Measurements from ENCODE around the gene NPDC1. TPM values are rescaled to one million over a fixed set of nuclear protein-coding genes. Genes with fewer than 3 reads are reported as not detected.

Gene NPDC1
- total and polyA plus RNA-seq, 2 of the 8 experiments (the other 6 are each of a cell fraction or from before 2014, with no cell fraction given) = 26.2 to 44.1 TPM

GRCh38 chr9:137067860-137068538 lies 22.0 kb upstream of the NPDC1 start (continued):
- TF ChIP-seq, protein P1, sequence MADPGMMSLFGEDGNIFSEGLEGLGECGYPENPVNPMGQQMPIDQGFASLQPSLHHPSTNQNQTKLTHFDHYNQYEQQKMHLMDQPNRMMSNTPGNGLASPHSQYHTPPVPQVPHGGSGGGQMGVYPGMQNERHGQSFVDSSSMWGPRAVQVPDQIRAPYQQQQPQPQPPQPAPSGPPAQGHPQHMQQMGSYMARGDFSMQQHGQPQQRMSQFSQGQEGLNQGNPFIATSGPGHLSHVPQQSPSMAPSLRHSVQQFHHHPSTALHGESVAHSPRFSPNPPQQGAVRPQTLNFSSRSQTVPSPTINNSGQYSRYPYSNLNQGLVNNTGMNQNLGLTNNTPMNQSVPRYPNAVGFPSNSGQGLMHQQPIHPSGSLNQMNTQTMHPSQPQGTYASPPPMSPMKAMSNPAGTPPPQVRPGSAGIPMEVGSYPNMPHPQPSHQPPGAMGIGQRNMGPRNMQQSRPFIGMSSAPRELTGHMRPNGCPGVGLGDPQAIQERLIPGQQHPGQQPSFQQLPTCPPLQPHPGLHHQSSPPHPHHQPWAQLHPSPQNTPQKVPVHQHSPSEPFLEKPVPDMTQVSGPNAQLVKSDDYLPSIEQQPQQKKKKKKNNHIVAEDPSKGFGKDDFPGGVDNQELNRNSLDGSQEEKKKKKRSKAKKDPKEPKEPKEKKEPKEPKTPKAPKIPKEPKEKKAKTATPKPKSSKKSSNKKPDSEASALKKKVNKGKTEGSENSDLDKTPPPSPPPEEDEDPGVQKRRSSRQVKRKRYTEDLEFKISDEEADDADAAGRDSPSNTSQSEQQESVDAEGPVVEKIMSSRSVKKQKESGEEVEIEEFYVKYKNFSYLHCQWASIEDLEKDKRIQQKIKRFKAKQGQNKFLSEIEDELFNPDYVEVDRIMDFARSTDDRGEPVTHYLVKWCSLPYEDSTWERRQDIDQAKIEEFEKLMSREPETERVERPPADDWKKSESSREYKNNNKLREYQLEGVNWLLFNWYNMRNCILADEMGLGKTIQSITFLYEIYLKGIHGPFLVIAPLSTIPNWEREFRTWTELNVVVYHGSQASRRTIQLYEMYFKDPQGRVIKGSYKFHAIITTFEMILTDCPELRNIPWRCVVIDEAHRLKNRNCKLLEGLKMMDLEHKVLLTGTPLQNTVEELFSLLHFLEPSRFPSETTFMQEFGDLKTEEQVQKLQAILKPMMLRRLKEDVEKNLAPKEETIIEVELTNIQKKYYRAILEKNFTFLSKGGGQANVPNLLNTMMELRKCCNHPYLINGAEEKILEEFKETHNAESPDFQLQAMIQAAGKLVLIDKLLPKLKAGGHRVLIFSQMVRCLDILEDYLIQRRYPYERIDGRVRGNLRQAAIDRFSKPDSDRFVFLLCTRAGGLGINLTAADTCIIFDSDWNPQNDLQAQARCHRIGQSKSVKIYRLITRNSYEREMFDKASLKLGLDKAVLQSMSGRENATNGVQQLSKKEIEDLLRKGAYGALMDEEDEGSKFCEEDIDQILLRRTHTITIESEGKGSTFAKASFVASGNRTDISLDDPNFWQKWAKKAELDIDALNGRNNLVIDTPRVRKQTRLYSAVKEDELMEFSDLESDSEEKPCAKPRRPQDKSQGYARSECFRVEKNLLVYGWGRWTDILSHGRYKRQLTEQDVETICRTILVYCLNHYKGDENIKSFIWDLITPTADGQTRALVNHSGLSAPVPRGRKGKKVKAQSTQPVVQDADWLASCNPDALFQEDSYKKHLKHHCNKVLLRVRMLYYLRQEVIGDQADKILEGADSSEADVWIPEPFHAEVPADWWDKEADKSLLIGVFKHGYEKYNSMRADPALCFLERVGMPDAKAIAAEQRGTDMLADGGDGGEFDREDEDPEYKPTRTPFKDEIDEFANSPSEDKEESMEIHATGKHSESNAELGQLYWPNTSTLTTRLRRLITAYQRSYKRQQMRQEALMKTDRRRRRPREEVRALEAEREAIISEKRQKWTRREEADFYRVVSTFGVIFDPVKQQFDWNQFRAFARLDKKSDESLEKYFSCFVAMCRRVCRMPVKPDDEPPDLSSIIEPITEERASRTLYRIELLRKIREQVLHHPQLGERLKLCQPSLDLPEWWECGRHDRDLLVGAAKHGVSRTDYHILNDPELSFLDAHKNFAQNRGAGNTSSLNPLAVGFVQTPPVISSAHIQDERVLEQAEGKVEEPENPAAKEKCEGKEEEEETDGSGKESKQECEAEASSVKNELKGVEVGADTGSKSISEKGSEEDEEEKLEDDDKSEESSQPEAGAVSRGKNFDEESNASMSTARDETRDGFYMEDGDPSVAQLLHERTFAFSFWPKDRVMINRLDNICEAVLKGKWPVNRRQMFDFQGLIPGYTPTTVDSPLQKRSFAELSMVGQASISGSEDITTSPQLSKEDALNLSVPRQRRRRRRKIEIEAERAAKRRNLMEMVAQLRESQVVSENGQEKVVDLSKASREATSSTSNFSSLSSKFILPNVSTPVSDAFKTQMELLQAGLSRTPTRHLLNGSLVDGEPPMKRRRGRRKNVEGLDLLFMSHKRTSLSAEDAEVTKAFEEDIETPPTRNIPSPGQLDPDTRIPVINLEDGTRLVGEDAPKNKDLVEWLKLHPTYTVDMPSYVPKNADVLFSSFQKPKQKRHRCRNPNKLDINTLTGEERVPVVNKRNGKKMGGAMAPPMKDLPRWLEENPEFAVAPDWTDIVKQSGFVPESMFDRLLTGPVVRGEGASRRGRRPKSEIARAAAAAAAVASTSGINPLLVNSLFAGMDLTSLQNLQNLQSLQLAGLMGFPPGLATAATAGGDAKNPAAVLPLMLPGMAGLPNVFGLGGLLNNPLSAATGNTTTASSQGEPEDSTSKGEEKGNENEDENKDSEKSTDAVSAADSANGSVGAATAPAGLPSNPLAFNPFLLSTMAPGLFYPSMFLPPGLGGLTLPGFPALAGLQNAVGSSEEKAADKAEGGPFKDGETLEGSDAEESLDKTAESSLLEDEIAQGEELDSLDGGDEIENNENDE (IDR thresholded peaks at IDR 0.05; ENCODE audit: insufficient replicate concordance, low read length) = no peak
- TF ChIP-seq RXRA (IDR thresholded peaks at IDR 0.05; ENCODE audit: insufficient read depth, low read depth, low read length) = no peak
- no peak for TF ChIP-seq BCL11A (IDR thresholded peaks at IDR 0.05; ENCODE audit: low read depth in 2 of 2, low read length in 2 of 2)
- no peak for TF ChIP-seq POLR2A (IDR thresholded peaks at IDR 0.05; ENCODE audit: control extremely low read depth in 1 of 2, low read depth in 2 of 2, low read length in 2 of 2)
- TF ChIP-seq CREB1 (IDR thresholded peaks at IDR 0.05) = peak; percentile 49
- TF ChIP-seq TBP (IDR thresholded peaks at IDR 0.05; ENCODE audit: low read depth, low read length) = 0 out of 2 replicates have a peak, but pooled peaks have one; percentile 14
